ENCODE data around the gene FEM1B. TPM values are rescaled to one million over a fixed set of nuclear protein-coding genes. Genes with fewer than 3 reads are reported as not detected.

The FEM1B gene
- total and polyA plus RNA-seq, 2 of the 8 experiments (the other 6 are each of a cell fraction or from before 2014, with no cell fraction given), result 36.1 to 83.8 TPM

DNA sequence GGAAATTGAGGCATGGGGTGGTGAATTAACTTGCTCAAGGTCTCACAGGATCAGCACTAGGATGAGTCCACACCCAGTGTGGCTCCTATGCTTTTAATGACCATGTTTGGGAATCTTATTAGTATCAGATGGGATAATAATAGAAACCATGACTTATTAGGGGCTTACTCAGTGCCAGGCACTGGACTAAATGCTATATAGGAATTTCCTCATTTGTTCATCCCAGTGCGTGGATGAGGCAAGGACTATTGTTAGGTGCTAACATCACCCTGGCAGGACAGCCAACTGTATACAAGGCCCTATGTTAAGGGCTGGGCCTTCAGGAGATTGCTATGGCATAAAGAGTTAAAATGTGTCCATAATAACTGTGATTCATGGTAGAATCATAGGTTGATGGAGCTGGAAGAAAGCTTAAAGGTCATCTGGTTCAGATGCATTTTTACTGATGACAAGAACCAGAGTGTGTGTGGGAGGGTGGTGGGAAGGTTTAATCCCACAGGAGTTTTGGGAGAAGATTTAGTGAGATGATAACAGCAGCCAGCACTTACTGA is 4.7 kb upstream of the FEM1B start:
- FAIRE-seq (no peak), DNase-seq (ENCODE audit: low read depth in 1 of 2, low spot score in 2 of 2) (no peak)
- Histone ChIP-seq H2BK20ac (ENCODE audit: low read length) (no peak overlapping the region), H3K4ac (replicated peaks; ENCODE audit: insufficient read length, low read depth, low read length) (no peak overlapping the region), H4K5ac (ENCODE audit: insufficient read length, low read depth, low read length) (no peak overlapping the region), H3K14ac (ENCODE audit: insufficient read length) (no peak overlapping the region), H3K23me2 (ENCODE audit: low read depth, low read length) (peaks cover 9% of the 10 kb centered on the region), H2BK12ac (ENCODE audit: low read depth, low read length) (no peak overlapping the region), H3K4me1 (replicated peaks in 1 of 4; ENCODE audit: control insufficient read depth in 3 of 4, insufficient read depth in 4 of 4, low read length in 3 of 4) (peaks cover 7 to 20% (median 13%) of the 10 kb centered on the region in 4 experiments), H2BK5ac (ENCODE audit: low read depth, low read length) (no peak overlapping the region), H2AK5ac (ENCODE audit: low read depth, low read length) (no peak overlapping the region; the same call in 1 of the 2 replicates), H2AFZ (ENCODE audit: low read length) (no peak overlapping the region), H4K91ac (replicated peaks; ENCODE audit: insufficient read length, low read length) (no peak overlapping the region), H3K4me3 (ENCODE audit: extremely low read depth in 1 of 4, insufficient read depth in 2 of 4, low read depth in 3 of 4, low read length in 4 of 4) (no peak overlapping the region), H4K8ac (ENCODE audit: extremely low read depth, insufficient read depth, low read length) (no peak overlapping the region), H3K9me3 (ENCODE audit: insufficient read depth in 2 of 2, low read depth in 1 of 2, low read length in 1 of 2) (no peaks in the 10 kb centered on the region), H3K27me3 (replicated peaks in 1 of 4; ENCODE audit: control insufficient read depth in 3 of 4, extremely low read depth in 1 of 4, insufficient read depth in 3 of 4, low read length in 3 of 4) (no peaks in the 10 kb centered on the region), H3K9ac (replicated peaks in 1 of 4; ENCODE audit: extremely low read depth in 1 of 4, low read depth in 3 of 4, low read length in 3 of 4) (no peak overlapping the region), H3K79me1 (ENCODE audit: low read depth, low read length) (no peaks in the 10 kb centered on the region), H4K20me1 (replicated peaks in 1 of 2; ENCODE audit: control insufficient read depth in 1 of 2, insufficient read depth in 2 of 2, low read length in 2 of 2) (no peaks in the 10 kb centered on the region), H2BK15ac (ENCODE audit: low read length) (no peak overlapping the region), H2BK120ac (replicated peaks; ENCODE audit: low read depth, low read length) (no peak overlapping the region), H3K23ac (ENCODE audit: insufficient read length) (no peak overlapping the region), H3K18ac (ENCODE audit: extremely low read depth, low read length) (no peak overlapping the region), H3K4me2 (ENCODE audit: insufficient read depth in 1 of 2, low read depth in 2 of 2, low read length in 2 of 2) (no peak overlapping the region; a peak in 1 of 4 replicates), H3K56ac (replicated peaks; ENCODE audit: insufficient read length, low read depth, low read length) (no peak overlapping the region), H3K79me2 (ENCODE audit: control insufficient read depth in 1 of 2, insufficient read depth in 2 of 2, low read length in 2 of 2) (no peaks in the 10 kb centered on the region), H3K36me3 (ENCODE audit: control insufficient read depth in 2 of 4, insufficient read depth in 4 of 4, low read length in 3 of 4) (no peaks in the 10 kb centered on the region), H3K27ac (ENCODE audit: low read depth, low read length) (no peak overlapping the region)
- TF ChIP-seq RNF2 (IDR thresholded peaks at IDR 0.05; ENCODE audit: borderline replicate concordance, low read depth, low read length, missing control alignments, poor library complexity, severe bottlenecking) (no peak), EZH2 (IDR thresholded peaks at IDR 0.05; ENCODE audit: low read depth, low read length, severe bottlenecking) (no peak), MAFK (IDR thresholded peaks at IDR 0.05; ENCODE audit: low read depth, low read length) (no peak)
- POLR2A ChIA-PET (ENCODE audit: partially characterized antibody), result interaction anchor here (1.3 kb wide), 1 partner anchor 14 kb away, joined by 3 read pairs; no protein-coding TSS in a partner anchor
- WGBS, 2 experiments (ENCODE audit: extremely low coverage in 1 of 2, insufficient coverage in 1 of 2, insufficient read length in 1 of 2, insufficient replicate concordance in 2 of 2, low coverage in 1 of 2, low lambda C conversion rate in 2 of 2, missing lambda C conversion rate in 1 of 2), result 96% methylated on average over 1 of the region's 1 CpG; no CpG with 5 or more reads in 1 of the 2 experiments
- CTCF ChIA-PET (ENCODE audit: partially characterized antibody), result interaction anchor here (1.0 to 10.1 kb wide), 2 partner anchors 19 to 61 kb away, joined by 3 to 72 read pairs; no protein-coding TSS in a partner anchor

Data from H1 (cell line).